Kidney tubule cell (primary cell): ENCODE results near the gene FXYD1.
"Not testable (repeated sequence)": the region's sequence is repeated elsewhere in the genome, so short reads cannot be mapped to it uniquely, and the experiment has no call there.

Experiments used
- DNase-seq: peaks from one replicate; pipeline ENCODE4 v3.0.0-alpha.2; 2018; ENCODE audit warnings: low spot score

Gene FXYD1

GRCh38 chr19:35125270-35125717 lies 13.3 kb upstream of the FXYD1 start:
- DNase-seq = no peak

GRCh38 chr19:35125749-35126623 lies 12.6 kb upstream of the FXYD1 start:
- DNase-seq = no peak

GRCh38 chr19:35126624-35126959 lies 12.0 kb upstream of the FXYD1 start:
- DNase-seq = no peak

GRCh38 chr19:35127871-35128270 lies 10.8 kb upstream of the FXYD1 start:
- DNase-seq = no peak

GRCh38 chr19:35128398-35129057 lies 10.1 kb upstream of the FXYD1 start:
- DNase-seq = no peak

- DNase-seq = not testable (repeated sequence)
Observed at GRCh38 chr19:35129724-35130274, 8.8 kb upstream of the FXYD1 start.

GRCh38 chr19:35130761-35131720 lies 7.6 kb upstream of the FXYD1 start:
- no peak for DNase-seq

GRCh38 chr19:35132254-35132653 lies 6.4 kb upstream of the FXYD1 start:
- DNase-seq = no peak

GRCh38 chr19:35133826-35134225 lies 4.8 kb upstream of the FXYD1 start:
- DNase-seq = no peak

GRCh38 chr19:35134601-35135242 lies 3.9 kb upstream of the FXYD1 start, which contains the start of gene LGI4:
TSS of gene LGI4 (minus strand) at chr19:35135059. CDS start at chr19:35134680, 379 bp downstream.
- no peak for DNase-seq

- peak; percentile 55 for DNase-seq
Observed at GRCh38 chr19:35135389-35135909, 3.2 kb upstream of the FXYD1 start.

GRCh38 chr19:35136231-35136630 lies 2.4 kb upstream of the FXYD1 start:
- DNase-seq = no peak

GRCh38 chr19:35136977-35137702 lies 1.5 kb upstream of the FXYD1 start:
- no peak for DNase-seq

GRCh38 chr19:35140207-35140961 lies 1.8 kb downstream of the FXYD1 start:
- no peak for DNase-seq

GRCh38 chr19:35140962-35141836 lies 2.6 kb downstream of the FXYD1 start:
- DNase-seq = peak; percentile 89

GRCh38 chr19:35141837-35142605 lies 3.4 kb downstream of the FXYD1 start:
- DNase-seq = no peak

GRCh38 chr19:35142606-35143230 lies 4.1 kb downstream of the FXYD1 start:
- peak; percentile 42 for DNase-seq
